HG03378 (cell line): ENCODE results near the gene TMEM53.

Experiments
- ATAC-seq: cut with Tn5 transposase; IDR thresholded peaks from one replicate; pipeline ENCODE4 v1.9.1; 2021; ENCODE audit warnings: mild to moderate bottlenecking, moderate library complexity; ENCODE audit not compliant: unreplicated experiment

The TMEM53 gene

DNA sequence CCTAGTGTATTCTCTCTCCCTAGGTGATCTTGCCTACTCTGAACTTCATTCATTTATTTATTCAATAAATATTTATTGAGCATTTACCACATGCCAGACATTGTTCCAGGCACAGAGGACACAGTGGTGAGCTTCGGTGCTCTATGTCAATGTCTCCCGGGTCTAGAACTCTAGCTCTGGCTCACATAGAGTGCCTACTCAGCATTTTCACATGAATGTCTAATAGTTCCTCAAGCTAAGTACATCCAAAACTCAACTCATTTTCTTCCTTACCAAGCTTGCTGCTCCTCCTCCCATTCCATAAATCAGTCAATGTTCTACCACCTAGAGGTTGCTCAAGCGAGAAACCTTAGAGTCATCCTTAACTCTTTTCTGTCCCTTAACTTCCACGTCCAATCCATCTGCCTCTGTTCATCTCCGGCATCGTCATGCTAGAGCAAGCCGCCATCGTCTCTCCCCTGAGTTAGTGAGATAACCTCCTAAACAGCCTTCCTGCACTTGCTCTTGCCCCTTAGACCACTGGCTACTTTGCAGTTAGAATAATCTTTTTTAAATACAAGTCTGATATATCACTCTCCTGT is 67.5 kb downstream of the TMEM53 start:
- no peak for ATAC-seq

DNA sequence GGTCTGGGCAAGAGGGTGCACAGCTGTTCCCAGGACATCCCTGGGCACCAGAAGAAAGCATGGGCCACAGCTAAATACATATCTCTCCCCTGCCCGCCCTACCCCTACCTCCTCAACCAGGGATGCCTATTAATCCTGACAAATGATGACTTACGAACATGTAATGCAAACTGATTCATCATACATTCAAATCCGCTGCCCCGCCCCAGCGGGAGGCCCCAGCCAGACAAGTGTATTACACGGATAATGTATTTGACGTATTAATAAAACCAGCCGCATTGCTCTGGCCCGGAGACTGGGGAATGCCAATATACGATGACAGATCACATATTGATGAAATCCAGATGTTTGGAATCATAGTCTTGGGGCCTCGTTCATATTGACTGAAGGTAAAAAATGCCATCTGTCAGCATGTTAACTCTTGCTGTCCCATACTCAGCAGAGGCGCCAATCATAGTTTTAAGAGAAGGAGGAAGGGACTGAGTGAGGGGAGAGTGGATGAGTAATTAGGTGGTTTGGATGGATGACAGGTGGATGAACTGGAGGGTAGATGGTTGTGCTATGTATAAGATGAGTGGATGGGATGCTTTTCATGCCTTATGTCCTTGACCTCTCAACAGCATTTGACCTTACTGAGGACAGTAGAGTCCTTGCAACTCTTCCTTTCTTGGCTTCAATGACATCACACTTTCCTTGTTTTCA is 68.2 kb downstream of the TMEM53 start:
- no peak for ATAC-seq

DNA sequence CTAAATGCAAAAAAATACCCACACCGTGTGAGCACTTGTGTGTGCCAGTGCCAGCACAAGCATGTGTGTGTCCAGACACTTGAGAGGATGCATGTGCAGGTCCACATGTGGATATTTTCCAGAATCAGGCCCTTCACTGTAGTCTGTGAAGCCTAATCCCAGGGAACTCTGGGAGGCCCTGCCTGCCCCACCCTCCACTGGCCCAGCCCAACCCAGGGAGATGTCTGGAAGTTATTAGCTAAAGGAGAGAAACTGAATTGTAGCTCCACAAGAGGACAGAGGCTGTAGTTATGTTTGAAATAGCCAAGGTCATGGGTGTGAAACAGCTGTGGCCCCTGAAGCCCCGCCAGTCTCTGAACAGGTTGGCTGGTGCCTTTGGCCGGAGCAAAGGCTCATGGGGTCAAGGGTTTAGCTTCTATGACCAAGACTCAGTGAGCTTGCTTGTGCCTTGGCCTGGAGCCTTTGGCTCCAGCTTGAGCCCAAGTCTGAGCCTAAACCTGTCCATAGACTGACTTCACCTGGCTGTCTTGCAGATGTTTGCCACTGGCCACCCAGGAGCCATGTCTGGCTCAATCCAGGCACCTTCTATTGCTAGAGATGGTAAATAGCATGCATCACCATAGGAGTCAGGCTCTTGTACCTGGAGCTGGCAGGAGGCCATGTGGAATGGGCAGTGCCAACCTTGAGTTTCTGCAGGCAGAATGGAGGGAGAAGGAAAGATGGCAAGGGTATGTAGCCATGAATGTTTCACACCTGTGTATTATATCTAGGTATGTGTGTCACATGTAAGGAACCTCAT is 69.9 kb downstream of the TMEM53 start:
- ATAC-seq = no peak

DNA sequence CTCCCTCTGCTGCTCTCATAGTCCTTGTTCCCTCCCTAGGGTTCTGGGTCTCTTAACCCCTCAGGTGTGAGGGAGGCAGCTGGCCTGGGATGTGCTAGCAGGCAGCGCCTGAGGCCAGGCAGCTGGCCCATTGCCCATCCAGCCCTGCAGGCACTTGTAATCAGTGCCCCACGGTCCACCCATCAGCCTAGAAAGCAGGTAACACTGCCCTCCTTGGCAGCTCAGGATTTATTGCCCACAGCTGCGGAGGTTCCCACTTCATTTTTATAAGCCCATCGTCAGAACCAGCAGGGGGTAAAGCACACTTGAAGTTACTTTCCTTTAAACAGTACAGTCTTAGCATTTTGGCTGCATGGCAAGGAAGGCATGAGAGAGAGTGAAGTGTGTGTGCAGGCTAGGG is 70.6 kb downstream of the TMEM53 start:
- ATAC-seq = no peak
